B cell (primary cell): ENCODE data around the gene NRF1. TPM values are rescaled to one million over a fixed set of nuclear protein-coding genes. Genes with fewer than 3 reads are reported as not detected.

Experiments
- ATAC-seq: fragments of 200-7000 bp; cut with Tn5 transposase; one replicate; pipeline ENCODE4 v1.10.0; 2021; ENCODE audit warnings: low read depth, mild to moderate bottlenecking, moderate number of reproducible peaks, moderate library complexity
- CTCF ChIA-PET: fragments of 350-600 bp; sonication (Branson Sonifier 250); formaldehyde crosslinking; loops from one replicate; lab custom pipeline; 2021; ENCODE audit warnings: antibody characterized with exemption, inconsistent platforms; lab: Charles Lee
- POLR2A ChIA-PET: fragments of 350-600 bp; sonication (Branson Sonifier 250); formaldehyde crosslinking; loops from one replicate; lab custom pipeline; 2021; ENCODE audit warnings: antibody characterized with exemption; lab: Charles Lee
- DNase-seq: peaks from one replicate; pipeline ENCODE4 v3.0.0; 2013
- H2AFZ ChIP-seq: 2 replicates; pipeline ENCODE4 v1.6.1; 2012; ENCODE audit warnings: mild to moderate bottlenecking, low read depth, low read length; ENCODE audit not compliant: insufficient read depth, poor library complexity, severe bottlenecking
- H3K27ac ChIP-seq, 2 donors: 1 replicate in 1 of 2; 2 replicates in 1 of 2; pipeline ENCODE4 v1.5.1; 2012 to 2013; ENCODE audit warnings: low read length in 2 of 2, mild to moderate bottlenecking in 2 of 2, moderate library complexity in 1 of 2
- H3K27me3 ChIP-seq, 4 experiments: fragments of 200-600 bp in 1 of 4; sonication (generic) in 1 of 4; replicated peaks in 1 of 4; 1 replicate in 2 of 4; 2 replicates in 2 of 4; pipeline versions ENCODE4 v1.6.1 to v1.7.0; 2013 to 2016; ENCODE audit warnings: low read length in 3 of 4, mild to moderate bottlenecking in 2 of 4, mixed read lengths in 1 of 4, moderate library complexity in 1 of 4; ENCODE audit not compliant: insufficient read depth in 4 of 4, control insufficient read depth in 3 of 4; ENCODE audit errors: control extremely low read depth in 1 of 4
- H3K36me3 ChIP-seq, 2 experiments: replicated peaks in 1 of 2; 1 replicate in 1 of 2; 2 replicates in 1 of 2; pipeline versions ENCODE4 v1.6.1 to v1.7.1; 2013; ENCODE audit warnings: low read length in 1 of 2; ENCODE audit not compliant: insufficient read depth in 2 of 2, control insufficient read depth in 1 of 2; ENCODE audit errors: control extremely low read depth in 1 of 2, extremely low read depth in 1 of 2
- H3K4me1 ChIP-seq, 2 donors: fragments of 200-600 bp in 1 of 2; sonication (generic) in 1 of 2; 1 replicate in 1 of 2; 2 replicates in 1 of 2; pipeline versions ENCODE4 v1.5.1 to v1.6.1; 2013 to 2017; ENCODE audit warnings: low read length in 2 of 2; ENCODE audit not compliant: control insufficient read depth in 2 of 2, insufficient read depth in 2 of 2
- H3K4me2 ChIP-seq: replicated peaks from 2 replicates; pipeline ENCODE3; 2012; ENCODE audit warnings: mild to moderate bottlenecking, low read depth, low read length; ENCODE audit not compliant: poor library complexity, severe bottlenecking
- H3K4me3 ChIP-seq, 5 experiments: fragments of 200-600 bp in 1 of 5; sonication (generic) in 1 of 5; 1 replicate in 3 of 5; 2 replicates in 2 of 5; pipeline versions ENCODE4 v1.5.1 to v1.7.0; 2011 to 2016; ENCODE audit warnings: low read length in 4 of 5, mild to moderate bottlenecking in 4 of 5, low read depth in 2 of 5, control low read depth in 1 of 5, moderate library complexity in 1 of 5; ENCODE audit not compliant: insufficient read depth in 1 of 5; ENCODE audit errors: control extremely low read depth in 1 of 5, extremely low read depth in 1 of 5
- H3K79me2 ChIP-seq: fragments of 200-600 bp; sonication (generic); one replicate; pipeline ENCODE4 v1.6.0; 2016; ENCODE audit warnings: low read length; ENCODE audit not compliant: control insufficient read depth, insufficient read depth
- H3K9ac ChIP-seq: fragments of 200-600 bp; sonication (generic); 2 replicates; pipeline ENCODE4 v1.6.1; 2017; ENCODE audit warnings: mild to moderate bottlenecking, low read length, moderate library complexity
- H3K9me3 ChIP-seq, 3 donors: one replicate each; pipeline versions ENCODE4 v1.6.1 to v1.7.1; 2013; ENCODE audit warnings: low read length in 2 of 3; ENCODE audit not compliant: control insufficient read depth in 2 of 3, insufficient read depth in 1 of 3; ENCODE audit errors: control extremely low read depth in 1 of 3
- H4K20me1 ChIP-seq: 2 replicates; pipeline ENCODE4 v1.6.0; 2012; ENCODE audit warnings: mild to moderate bottlenecking, low read length; ENCODE audit not compliant: insufficient read depth, control insufficient read depth, poor library complexity, severe bottlenecking
- H3K27ac Mint-ChIP-seq: one replicate; pipeline ENCODE4 v1.8.0; 2021; ENCODE audit warnings: mixed read lengths
- H3K27me3 Mint-ChIP-seq: one replicate; pipeline ENCODE4 v1.8.0; 2021; ENCODE audit warnings: mixed read lengths
- H3K4me1 Mint-ChIP-seq: one replicate; pipeline ENCODE4 v1.8.0; 2021; ENCODE audit warnings: mixed read lengths
- H3K4me3 Mint-ChIP-seq: one replicate; pipeline ENCODE4 v1.8.0; 2021; ENCODE audit warnings: mixed read lengths
- H3K9me3 Mint-ChIP-seq: one replicate; pipeline ENCODE4 v1.8.0; 2022; ENCODE audit warnings: mixed read lengths; ENCODE audit not compliant: insufficient read depth
- EZH2 ChIP-seq: IDR thresholded peaks from 2 replicates; pipeline ENCODE4 v1.6.1; 2012; ENCODE audit warnings: borderline replicate concordance, low read depth, mild to moderate bottlenecking, moderate library complexity, low read length; ENCODE audit not compliant: insufficient read depth, poor library complexity, severe bottlenecking
- WGBS: methylation state at CpG from one replicate; pipeline ENCODE4 v1.1.5; 2013; ENCODE audit warnings: missing lambda C conversion rate; ENCODE audit not compliant: insufficient coverage; 5-methylcytosine and 5-hydroxymethylcytosine counted together
- intact Hi-C: fragments of 100-400 bp; cut with micrococcal nuclease; formaldehyde crosslinking; loops from one replicate; pipeline ENCODE4 v1.10.0; 2022
- polyA plus RNA-seq: library from polyadenylated mRNA; depleted of rRNA; stranded (reverse); fragments of >200 nt; gene quantifications from 2 replicates; pipeline ENCODE4 v1.2.3, GENCODE V29; 2012
- total RNA-seq, 2 donors: library from RNA; stranded (reverse); fragments of 120-200 nt in 1 of 2; gene quantifications; 1 replicate in 1 of 2; 2 replicates in 1 of 2; pipeline versions ENCODE4 v1.2.3 to v1.2.4, GENCODE V29; 2013 to 2022
- TF ChIP-seq, protein P1 (sequence below): fragments of 200-600 bp; IDR thresholded peaks from one replicate; pipeline ENCODE4 v1.8.0; 2022; ENCODE audit warnings: antibody characterized with exemption, mild to moderate bottlenecking

Gene NRF1
- total and polyA plus RNA-seq, 2 donors (not counting 1 experiment from before 2014, with no cell fraction given) = 19.6 to 53.0 TPM

DNA sequence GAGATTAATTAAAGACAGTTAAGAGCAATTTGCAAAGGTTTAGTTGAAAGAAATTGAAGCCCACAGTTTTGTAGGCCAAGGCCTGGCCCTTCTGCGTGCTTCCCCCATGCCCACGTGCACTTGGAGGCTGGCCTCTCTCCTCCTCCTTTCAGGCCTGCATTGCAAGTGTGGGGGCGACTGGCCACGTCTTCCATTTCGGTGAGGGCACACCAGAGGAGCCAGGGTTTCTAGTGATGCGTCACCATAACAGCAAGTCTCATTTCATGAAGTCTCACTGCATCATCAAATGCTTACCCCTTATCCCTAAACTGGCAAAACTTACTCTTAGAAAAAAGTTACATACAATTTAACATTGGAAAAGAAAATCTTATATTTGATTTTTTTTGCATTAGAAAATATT lies 141.2 kb downstream of the NRF1 start:
- Histone ChIP-seq H2AFZ (no peak overlapping the region), H3K9me3 (no peaks in the 10 kb centered on the region), H3K27ac (no peak overlapping the region), H3K9ac (no peak overlapping the region), H3K36me3 (peaks cover 0 to 39% of the 10 kb centered on the region in 2 experiments), H3K79me2 (no peaks in the 10 kb centered on the region), H3K4me2 (no peak overlapping the region), H3K27me3 (no peaks in the 10 kb centered on the region), H3K4me3 (no peak overlapping the region), H3K4me1 (no peaks in the 10 kb centered on the region), H4K20me1 (no peaks in the 10 kb centered on the region)
- intact Hi-C loops = no loop called here
- ChIA-PET POLR2A (no interaction called here), CTCF (interaction anchor here (0.7 kb wide), 1 partner anchor 8 kb away, joined by 3 read pairs; no protein-coding TSS in a partner anchor)
- H3K9me3 Mint-ChIP-seq = no peaks in the 10 kb centered on the region
- TF ChIP-seq, protein P1, sequence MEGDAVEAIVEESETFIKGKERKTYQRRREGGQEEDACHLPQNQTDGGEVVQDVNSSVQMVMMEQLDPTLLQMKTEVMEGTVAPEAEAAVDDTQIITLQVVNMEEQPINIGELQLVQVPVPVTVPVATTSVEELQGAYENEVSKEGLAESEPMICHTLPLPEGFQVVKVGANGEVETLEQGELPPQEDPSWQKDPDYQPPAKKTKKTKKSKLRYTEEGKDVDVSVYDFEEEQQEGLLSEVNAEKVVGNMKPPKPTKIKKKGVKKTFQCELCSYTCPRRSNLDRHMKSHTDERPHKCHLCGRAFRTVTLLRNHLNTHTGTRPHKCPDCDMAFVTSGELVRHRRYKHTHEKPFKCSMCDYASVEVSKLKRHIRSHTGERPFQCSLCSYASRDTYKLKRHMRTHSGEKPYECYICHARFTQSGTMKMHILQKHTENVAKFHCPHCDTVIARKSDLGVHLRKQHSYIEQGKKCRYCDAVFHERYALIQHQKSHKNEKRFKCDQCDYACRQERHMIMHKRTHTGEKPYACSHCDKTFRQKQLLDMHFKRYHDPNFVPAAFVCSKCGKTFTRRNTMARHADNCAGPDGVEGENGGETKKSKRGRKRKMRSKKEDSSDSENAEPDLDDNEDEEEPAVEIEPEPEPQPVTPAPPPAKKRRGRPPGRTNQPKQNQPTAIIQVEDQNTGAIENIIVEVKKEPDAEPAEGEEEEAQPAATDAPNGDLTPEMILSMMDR = no peak
- TF ChIP-seq EZH2 = no peak
- DNase-seq (no peak), ATAC-seq (no peak)
- H3K4me3 Mint-ChIP-seq = no peak overlapping the region
- H3K27me3 Mint-ChIP-seq = no peaks in the 10 kb centered on the region
- H3K27ac Mint-ChIP-seq = no peak overlapping the region
- no peaks in the 10 kb centered on the region for H3K4me1 Mint-ChIP-seq
- 92% methylated on average over 5 of the region's 6 CpGs for WGBS

DNA sequence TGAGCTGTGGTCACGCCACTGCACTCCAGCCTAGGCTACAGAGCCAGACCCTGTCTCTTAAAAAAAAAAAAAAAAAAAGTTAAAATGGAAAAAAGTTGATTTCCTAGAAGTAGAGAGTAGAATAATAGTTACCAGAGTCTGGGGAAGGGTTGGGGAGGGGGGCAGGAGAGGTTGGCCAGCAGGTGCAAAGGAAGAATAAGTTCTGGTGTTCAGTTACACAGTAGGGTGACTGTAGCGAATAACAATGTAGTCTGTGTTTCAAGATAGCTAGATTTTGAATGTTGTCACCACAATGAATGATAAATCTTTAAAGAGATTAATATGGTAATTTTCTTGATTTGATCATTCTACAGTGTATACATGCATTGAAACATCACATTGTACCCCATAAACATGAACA lies 142.9 kb downstream of the NRF1 start:
- Mint-ChIP-seq H3K27me3 (no peaks in the 10 kb centered on the region), H3K4me3 (no peak overlapping the region), H3K27ac (no peak overlapping the region), H3K4me1 (no peaks in the 10 kb centered on the region), H3K9me3 (no peaks in the 10 kb centered on the region)
- Histone ChIP-seq H3K27me3 (no peaks in the 10 kb centered on the region), H3K4me1 (no peaks in the 10 kb centered on the region), H3K36me3 (peaks cover 0 to 35% of the 10 kb centered on the region in 2 experiments), H2AFZ (no peak overlapping the region), H3K79me2 (no peaks in the 10 kb centered on the region), H3K4me3 (no peak overlapping the region), H3K27ac (no peak overlapping the region), H3K9ac (no peak overlapping the region), H3K9me3 (no peaks in the 10 kb centered on the region), H4K20me1 (no peaks in the 10 kb centered on the region), H3K4me2 (no peak overlapping the region)
- intact Hi-C loops = no loop called here
- ATAC-seq (no peak), DNase-seq (no peak)
- CTCF ChIA-PET = no interaction called here
- no CpG with 5 or more reads among the region's 2 CpGs for WGBS
- POLR2A ChIA-PET = interaction anchor here (0.6 to 0.7 kb wide), 2 partner anchors 172 to 1717 kb away, joined by 3 to 4 read pairs; no protein-coding TSS in a partner anchor
- TF ChIP-seq, protein P1 = no peak
